GM06990 (cell line): ENCODE data around the gene KLK15.

Experiments used
- DNase-seq: peaks from one replicate; pipeline ENCODE4 v3.0.0-alpha.2; 2011; ENCODE audit not compliant: insufficient read length; ENCODE audit errors: extremely low read depth
- H3K27me3 ChIP-seq: replicated peaks from 2 replicates; pipeline ENCODE4 v1.6.0; 2011; ENCODE audit warnings: low read length; ENCODE audit not compliant: control insufficient read depth, insufficient read depth
- H3K36me3 ChIP-seq: 2 replicates; pipeline ENCODE4 v1.5.1; 2011; ENCODE audit warnings: low read length; ENCODE audit not compliant: control insufficient read depth, insufficient read depth
- H3K4me3 ChIP-seq: replicated peaks from 2 replicates; pipeline ENCODE4 v1.5.1; 2011; ENCODE audit warnings: low read depth, mild to moderate bottlenecking, control low read depth, low read length
- TF ChIP-seq, protein P1 (sequence below): IDR thresholded peaks from 2 replicates; pipeline ENCODE4 v1.5.1; 2011; ENCODE audit warnings: low read length, control low read depth, mild to moderate bottlenecking, inconsistent platforms; ENCODE audit not compliant: insufficient read depth, poor library complexity, severe bottlenecking

The KLK15 gene

DNA sequence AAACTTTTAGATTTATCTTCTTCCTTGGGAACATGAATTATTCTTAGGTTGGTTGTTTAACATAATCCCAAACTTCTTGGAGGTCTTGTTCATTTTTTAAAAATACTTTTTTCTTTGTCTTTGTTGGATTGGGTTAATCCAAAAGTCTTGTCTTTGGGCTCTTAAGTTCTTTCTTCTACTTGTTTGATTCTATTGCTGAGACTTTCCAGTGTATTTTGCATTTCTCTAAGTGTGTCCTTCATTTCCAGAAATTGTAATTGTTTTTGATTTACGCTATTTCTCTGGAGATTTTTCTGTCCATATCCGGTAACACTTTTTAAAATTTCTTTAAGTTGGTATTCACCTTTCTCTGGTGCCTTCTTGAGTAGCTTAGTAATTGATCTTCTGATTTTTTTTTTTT, 9.8 kb upstream of the KLK15 start:
- Histone ChIP-seq H3K27me3 (peaks cover 1% of the 10 kb centered on the region; the same call in 1 of the 2 replicates), H3K4me3 (no peak overlapping the region), H3K36me3 (no peaks in the 10 kb centered on the region)
- TF ChIP-seq, protein P1, sequence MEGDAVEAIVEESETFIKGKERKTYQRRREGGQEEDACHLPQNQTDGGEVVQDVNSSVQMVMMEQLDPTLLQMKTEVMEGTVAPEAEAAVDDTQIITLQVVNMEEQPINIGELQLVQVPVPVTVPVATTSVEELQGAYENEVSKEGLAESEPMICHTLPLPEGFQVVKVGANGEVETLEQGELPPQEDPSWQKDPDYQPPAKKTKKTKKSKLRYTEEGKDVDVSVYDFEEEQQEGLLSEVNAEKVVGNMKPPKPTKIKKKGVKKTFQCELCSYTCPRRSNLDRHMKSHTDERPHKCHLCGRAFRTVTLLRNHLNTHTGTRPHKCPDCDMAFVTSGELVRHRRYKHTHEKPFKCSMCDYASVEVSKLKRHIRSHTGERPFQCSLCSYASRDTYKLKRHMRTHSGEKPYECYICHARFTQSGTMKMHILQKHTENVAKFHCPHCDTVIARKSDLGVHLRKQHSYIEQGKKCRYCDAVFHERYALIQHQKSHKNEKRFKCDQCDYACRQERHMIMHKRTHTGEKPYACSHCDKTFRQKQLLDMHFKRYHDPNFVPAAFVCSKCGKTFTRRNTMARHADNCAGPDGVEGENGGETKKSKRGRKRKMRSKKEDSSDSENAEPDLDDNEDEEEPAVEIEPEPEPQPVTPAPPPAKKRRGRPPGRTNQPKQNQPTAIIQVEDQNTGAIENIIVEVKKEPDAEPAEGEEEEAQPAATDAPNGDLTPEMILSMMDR: no peak
- DNase-seq: no peak

DNA sequence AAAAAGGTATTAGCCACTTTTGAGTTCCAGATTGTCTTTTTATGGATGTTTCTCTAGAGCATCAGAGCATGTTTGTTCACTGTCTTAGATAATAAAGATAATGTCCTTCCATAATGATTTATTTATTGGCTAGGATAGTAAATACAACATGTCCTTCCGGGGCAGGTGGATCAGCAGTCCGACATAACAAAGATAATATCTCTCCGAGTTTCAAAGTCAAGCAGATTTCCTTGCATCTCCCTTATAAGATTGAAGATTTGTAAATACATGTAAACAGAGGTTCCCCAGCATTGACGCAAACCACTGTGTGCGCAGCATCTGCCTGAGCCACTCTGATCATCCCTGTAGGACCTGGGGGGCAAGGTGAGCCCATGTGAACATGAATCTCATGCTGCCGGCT, 8.8 kb upstream of the KLK15 start:
- no peak overlapping the region for H3K4me3 ChIP-seq
- DNase-seq: no peak
- TF ChIP-seq, protein P1: no peak
- no peaks in the 10 kb centered on the region for H3K36me3 ChIP-seq
- peaks cover 1% of the 10 kb centered on the region; the same call in 1 of the 2 replicates for H3K27me3 ChIP-seq

- H3K27me3 ChIP-seq: peaks cover 1% of the 10 kb centered on the region; the same call in 1 of the 2 replicates
- no peak for DNase-seq
- TF ChIP-seq, protein P1: no peak
- no peaks in the 10 kb centered on the region for H3K36me3 ChIP-seq
- no peak overlapping the region for H3K4me3 ChIP-seq
These were observed 6.6 kb upstream of the KLK15 start for GRCh38 chr19:50839712-50840655.

DNA sequence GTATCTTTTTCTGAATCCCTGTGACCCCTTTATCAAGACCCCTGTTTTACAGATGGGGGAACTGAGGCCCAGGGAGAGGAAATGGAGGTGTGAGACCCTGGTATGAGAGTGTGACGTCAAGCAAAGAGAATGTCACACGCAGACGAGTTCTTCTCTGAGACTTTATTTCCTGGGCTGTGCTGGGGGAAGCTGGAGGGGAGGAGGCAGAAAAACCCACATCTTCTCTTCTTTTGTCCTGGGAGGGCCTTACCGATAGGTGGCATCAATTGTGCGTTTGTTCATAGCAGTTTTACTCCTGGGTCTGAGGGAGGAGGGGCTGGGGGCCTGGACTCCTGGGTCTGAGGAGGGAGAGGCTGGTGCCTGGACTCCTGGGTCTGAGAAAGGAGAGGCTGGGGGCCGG, 4.9 kb upstream of the KLK15 start:
- H3K36me3 ChIP-seq: no peaks in the 10 kb centered on the region
- TF ChIP-seq, protein P1: peak; percentile 61
- no peak overlapping the region for H3K4me3 ChIP-seq
- DNase-seq: no peak
- H3K27me3 ChIP-seq: no peaks in the 10 kb centered on the region

GRCh38 chr19:50837300-50837699, 3.9 kb upstream of the KLK15 start:
- TF ChIP-seq, protein P1: no peak
- no peak for DNase-seq
- Histone ChIP-seq H3K27me3 (no peaks in the 10 kb centered on the region), H3K36me3 (no peaks in the 10 kb centered on the region), H3K4me3 (no peak overlapping the region)
